NCI-H460 (cell line): Measurements from ENCODE around the gene CSNK1D. TPM values are rescaled to one million over a fixed set of nuclear protein-coding genes. Genes with fewer than 3 reads are reported as not detected.
"Not testable (repeated sequence)": the region's sequence is repeated elsewhere in the genome, so short reads cannot be mapped to it uniquely, and the experiment has no call there.

Source experiments
- DNase-seq: peaks from one replicate; pipeline ENCODE4 v3.0.0-alpha.2; 2016; ENCODE audit warnings: low read depth; ENCODE audit errors: extremely low read depth
- total RNA-seq: library from RNA; depleted of rRNA; stranded (reverse); fragments of >200 nt; shearing (Covaris generic); gene quantifications from 2 replicates; pipeline ENCODE4 v1.2.3, GENCODE V29; 2014; rRNA removed

Gene CSNK1D
- total RNA-seq, 1 experiment from 2014 or later: 31.6 TPM

DNA sequence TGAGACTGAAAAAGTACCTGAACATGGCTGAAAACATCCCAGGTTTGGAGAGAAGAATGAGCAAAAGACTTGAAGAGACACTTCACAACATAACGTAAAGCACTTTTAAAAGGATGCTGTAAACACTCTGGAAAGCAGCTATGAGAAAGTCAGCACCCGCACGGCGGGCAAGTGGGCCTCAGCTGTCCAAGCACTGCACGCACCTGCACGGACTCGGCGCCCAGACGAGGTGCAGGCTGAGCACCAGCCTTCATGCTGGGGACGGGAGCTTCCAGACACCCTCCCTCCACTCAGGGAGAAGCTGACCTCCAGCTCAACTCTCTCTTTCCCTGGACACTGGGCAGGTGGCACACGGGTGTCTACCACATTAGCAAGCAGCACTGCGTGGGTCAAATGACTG, 74.0 kb downstream of the CSNK1D start:
- DNase-seq: no peak

DNA sequence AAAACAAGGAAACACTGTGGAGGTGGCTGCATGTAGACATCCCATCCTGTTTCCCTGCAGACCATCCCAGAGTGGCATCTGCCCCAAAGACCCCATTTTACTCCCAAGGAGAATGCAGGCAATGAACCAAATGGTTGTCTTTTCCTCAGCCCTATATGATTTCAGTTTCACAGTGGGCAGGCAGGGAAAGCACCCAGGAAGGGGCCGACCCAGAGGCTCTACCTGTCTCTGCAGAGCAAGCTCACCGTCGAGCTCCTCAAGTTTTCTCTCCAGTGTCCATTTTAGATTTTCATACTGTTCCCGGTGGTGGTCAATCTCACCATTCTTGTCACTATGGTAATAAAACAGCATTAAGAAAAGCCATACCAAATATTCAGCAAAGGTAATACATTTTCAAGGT, 75.4 kb downstream of the CSNK1D start:
- no peak for DNase-seq

DNA sequence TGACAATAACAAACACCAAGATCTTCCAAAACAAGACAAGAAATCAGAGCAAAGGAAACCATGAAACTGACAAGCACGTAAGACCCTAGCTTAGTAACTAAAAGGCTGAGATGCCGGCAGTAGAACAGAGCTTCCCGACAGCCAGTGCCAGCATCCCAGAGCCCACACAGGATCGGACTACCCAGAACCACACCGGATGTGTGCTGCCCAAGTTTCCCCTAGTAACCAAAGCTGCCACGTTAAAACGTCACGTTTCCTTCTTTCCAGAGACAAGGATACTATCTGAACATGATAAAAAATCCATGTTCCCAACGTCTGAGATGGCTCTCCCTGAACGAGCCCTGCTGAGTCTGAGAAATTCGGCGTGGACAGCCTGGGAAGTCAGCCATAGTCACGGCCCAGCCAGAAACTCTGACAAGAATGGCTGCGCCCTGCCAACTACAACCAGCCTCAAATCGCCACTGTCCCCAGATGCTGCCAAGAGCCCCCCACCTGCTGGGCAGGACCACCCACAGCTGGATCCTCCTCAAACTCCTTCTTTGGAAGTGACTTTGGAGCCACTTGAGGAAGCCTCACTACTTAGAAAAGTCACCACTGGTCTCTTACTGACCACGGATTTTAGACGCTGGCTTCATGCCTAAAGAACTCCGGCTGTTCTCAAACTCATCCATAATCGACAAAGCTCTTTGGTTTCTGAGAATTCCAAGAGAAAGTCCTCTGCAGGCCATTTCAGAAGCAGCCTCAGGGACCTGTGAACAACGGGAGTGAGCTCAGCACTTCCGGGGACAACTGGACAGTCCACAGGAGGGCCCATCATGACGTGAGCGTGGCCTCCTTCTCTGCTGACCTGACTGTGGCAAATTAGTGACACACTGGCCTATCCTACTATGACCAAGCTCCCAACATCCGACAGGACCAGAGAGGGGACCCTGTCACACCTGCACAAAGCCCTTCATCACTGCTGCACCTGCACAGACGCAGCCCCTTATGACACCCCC, 77.5 kb downstream of the CSNK1D start:
- DNase-seq: no peak

DNA sequence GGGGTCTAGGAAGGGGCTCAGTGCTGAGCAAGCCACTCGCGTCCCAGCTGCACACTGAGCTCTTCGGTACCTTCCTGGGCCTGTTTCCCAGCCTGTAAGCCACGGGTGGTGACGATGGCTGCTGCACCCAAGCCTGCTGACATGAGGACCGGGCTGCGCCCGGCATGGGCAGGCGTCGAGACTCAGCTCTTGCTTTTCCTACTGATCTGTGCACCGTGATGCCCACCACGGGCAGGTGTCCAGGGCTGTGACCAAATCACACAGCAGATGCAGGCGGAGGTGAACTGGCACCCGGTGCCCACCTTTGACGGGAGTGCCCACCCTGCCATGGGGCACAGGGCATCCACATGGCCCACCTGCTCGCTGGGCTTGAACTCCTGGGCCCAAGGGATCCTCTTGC, 78.7 kb downstream of the CSNK1D start:
- no peak for DNase-seq

DNA sequence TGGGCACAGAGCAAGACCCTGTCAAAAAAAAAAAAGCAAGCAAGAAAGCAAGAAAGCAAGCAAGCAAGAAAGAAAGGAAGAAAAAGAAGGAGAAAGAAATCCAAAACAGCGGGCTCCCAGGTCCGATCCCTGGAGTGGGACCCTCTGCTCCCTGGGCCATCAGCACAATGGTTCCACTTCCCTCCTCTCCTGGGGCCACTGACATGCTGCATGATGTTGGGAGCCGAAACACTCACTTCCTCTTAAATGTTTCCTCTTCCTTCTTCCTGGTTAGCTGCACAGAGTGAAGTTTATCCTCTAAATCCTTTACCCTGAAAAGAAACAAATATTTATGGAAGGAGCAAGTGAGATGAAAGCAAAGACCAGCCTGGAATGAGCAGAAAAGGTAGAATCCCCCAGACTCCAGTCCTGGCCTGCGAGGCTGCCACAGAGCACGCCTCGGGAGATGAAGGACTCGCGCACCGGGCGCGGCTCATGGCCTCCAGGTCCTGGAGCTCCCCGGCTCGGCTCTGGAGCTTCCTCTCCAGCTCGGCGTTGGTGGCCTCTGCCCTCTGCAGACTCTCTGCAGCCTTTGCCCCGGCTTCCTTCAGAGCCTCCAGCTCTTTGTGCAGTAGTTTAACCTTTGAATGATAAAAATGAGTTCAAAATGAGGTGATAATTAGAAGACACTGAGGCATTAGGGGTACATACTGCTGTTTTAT, 79.8 kb downstream of the CSNK1D start:
- no peak for DNase-seq

DNA sequence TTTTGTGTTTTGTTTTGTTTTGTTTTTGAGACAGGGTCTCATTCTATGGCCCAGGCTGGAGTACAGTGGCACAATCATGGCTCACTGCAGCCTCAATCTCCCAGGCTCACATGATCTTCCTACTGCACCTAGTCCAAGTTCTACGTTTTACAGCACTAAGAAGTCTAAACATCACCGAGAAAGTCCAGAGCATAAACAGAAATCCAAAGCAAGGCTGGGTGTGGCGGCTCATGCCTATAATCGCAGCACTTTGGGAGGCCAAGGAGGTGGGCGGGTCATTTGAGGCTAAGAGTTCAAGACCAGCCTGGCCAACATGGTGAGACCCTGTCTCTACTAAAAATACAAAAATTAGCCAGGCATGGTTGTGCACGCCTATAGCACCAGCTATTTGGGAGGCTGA, 80.5 kb downstream of the CSNK1D start:
- DNase-seq: not testable (repeated sequence)

Other genes starting within 250 kb of the CSNK1D start
- 19.0 and 25.5 TPM in 2 replicates for gene RAC3, start 242.0 kb downstream of the CSNK1D start, total RNA-seq
- 42.6 and 44.3 TPM in 2 replicates for gene DCXR, start 236.0 kb downstream of the CSNK1D start, total RNA-seq
- gene RFNG, start 221.9 kb downstream of the CSNK1D start, total RNA-seq: 25.5 and 26.5 TPM in 2 replicates
- 100 and 102 TPM in 2 replicates for gene GPS1, start 221.8 kb downstream of the CSNK1D start, total RNA-seq
- gene DUS1L, start 207.9 kb downstream of the CSNK1D start, total RNA-seq: 123 and 176 TPM in 2 replicates
- 53.8 and 54.7 TPM in 2 replicates for gene FASN, start 175.5 kb downstream of the CSNK1D start, total RNA-seq
- gene CCDC57, start 60.9 kb downstream of the CSNK1D start, total RNA-seq: 21.2 and 21.3 TPM in 2 replicates
- gene SLC16A3, start 44.7 kb downstream of the CSNK1D start, total RNA-seq: 217 and 220 TPM in 2 replicates
- gene CD7, start 43.9 kb upstream of the CSNK1D start, total RNA-seq: 0.32 TPM in 1 of 2 replicates, not detected in the other
- 13.0 and 19.3 TPM in 2 replicates for gene SECTM1, start 60.1 kb upstream of the CSNK1D start, total RNA-seq
- gene TEX19, start 85.5 kb upstream of the CSNK1D start, total RNA-seq: 0.20 and 0.57 TPM in 2 replicates
- not detected in 2 replicates for gene UTS2R, start 98.1 kb upstream of the CSNK1D start, total RNA-seq
- 8.8 and 14.1 TPM in 2 replicates for gene HEXD, start 144.6 kb upstream of the CSNK1D start, total RNA-seq
- gene OGFOD3, start 144.9 kb upstream of the CSNK1D start, total RNA-seq: 30.8 and 31.7 TPM in 2 replicates
- gene CYBC1, start 177.1 kb upstream of the CSNK1D start, total RNA-seq: 39.5 TPM in 2 replicates
- 26.6 and 37.7 TPM in 2 replicates for gene NARF, start 185.0 kb upstream of the CSNK1D start, total RNA-seq
- gene FOXK2, start 246.0 kb upstream of the CSNK1D start, total RNA-seq: 43.9 and 45.9 TPM in 2 replicates